CD4-positive, alpha-beta T cell treated with Interleukin-4 for 4 hours (primary cell): ENCODE results near the gene NOBOX.
"Not testable (repeated sequence)": the region's sequence is repeated elsewhere in the genome, so short reads cannot be mapped to it uniquely, and the experiment has no call there.

ENCODE experiments used
- DNase-seq: peaks from one replicate; pipeline ENCODE4 v3.0.0-alpha.2; 2020

The NOBOX gene

DNA sequence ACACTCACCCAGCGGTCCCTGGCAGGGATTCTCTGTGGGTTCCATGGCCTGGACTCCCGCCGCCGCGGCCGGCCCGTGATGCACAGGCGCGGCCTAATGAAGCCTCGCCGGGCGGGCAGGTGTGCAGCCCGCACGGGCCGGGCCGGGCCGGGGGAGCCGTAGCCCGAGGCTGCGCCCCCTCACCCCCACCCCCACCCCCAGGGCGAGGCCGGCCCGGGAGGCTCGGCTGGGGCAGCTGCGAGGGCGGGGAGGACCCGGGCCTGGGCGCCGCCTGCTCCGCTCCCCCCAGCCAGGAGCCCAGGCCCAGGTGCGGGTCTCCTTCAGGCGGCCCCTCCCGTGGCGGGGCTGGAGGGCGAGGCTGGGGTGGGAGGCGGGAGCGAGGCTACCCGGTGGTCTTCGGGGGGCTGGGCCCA, at the start of gene NOBOX:
TSS of gene NOBOX (minus strand) at position 45 of the 413 bp plus-strand sequence.
- no peak for DNase-seq

DNA sequence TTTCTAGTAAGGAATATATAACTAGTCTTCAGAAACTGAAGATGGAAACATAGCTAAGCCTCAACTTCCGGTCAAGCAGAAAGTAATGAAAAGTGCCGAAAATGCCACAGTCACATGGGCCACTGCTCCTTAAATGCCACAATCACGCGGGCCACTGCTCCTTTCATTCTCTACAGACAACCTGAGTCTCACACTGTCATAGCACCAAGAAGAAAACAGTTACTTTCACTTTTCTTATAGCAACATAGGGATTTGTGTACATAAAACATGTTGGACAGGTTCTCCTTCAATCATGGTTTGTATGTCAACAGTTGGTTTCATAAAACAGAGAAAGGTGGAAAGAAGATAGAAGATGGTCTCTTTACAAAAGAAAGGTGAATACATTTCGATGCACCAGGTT, 48.6 kb upstream of the NOBOX start:
- no peak for DNase-seq

- DNase-seq, result no peak
Measured at GRCh38 chr7:144445590-144445989, 42.1 kb upstream of the NOBOX start.

GRCh38 chr7:144439717-144440205, 36.3 kb upstream of the NOBOX start:
- DNase-seq, result no peak

DNA sequence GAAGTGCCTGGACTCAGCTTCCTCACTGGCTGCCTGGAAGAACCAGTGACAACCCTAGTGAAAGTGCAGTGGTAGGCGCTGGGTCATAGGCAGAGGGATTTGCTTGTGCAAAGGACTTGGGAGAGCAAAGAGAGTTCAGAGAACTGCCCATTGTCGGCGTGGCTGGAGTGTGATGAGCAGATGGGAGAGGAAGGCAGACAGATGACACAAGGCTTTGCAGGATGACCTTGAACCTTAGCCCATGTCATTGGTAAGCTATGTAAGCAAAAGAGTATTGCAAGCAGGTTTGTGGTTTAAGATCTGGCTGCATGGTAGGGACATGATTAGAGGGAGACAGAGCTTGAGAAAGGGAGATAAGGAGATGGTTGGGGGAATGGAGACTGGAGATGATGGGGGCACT, 35.3 kb upstream of the NOBOX start:
- DNase-seq, result no peak

DNA sequence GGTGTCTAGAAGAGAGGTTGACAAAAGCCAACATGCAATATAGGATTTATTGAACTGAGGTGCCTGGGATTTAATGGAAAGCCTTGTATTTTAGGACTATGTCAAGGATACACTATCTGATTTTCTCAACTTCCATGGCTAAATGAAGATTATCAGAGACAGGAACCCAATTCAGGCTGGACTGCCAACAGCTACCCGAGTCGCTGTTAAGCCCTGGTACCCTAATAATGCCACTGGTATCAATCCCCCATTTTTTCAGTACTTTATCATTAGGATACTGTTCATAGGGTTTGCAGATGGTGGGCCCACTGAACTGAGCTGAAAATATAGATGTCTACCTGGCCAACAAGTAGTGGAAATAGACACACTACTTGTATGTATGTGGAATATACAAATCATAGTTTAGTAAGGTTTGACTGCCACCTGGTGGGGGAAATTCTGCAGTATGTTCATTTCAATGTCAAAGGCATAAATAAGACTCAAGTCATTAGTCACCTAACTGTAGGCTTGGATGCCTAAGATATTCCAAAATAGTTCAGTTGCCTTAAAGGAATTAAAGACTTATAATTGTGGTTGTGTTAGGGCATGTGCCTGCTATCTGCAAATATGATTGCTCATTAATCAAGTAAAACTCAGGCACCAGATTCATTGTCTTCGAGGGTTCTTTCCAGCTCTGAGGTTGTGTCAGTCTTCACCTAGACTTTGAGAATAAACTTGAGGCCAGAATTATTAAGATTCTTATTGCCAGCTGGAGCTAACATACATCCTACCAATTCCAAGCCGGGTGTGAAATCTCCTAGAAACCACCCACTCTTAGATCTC, 34.1 kb upstream of the NOBOX start:
- peak; percentile 41 for DNase-seq

GRCh38 chr7:144436500-144436899, 33.0 kb upstream of the NOBOX start:
- DNase-seq, result no peak

GRCh38 chr7:144428431-144428830, 24.9 kb upstream of the NOBOX start:
- no peak for DNase-seq

GRCh38 chr7:144427539-144427938, 24.0 kb upstream of the NOBOX start:
- DNase-seq, result not testable (repeated sequence)

DNA sequence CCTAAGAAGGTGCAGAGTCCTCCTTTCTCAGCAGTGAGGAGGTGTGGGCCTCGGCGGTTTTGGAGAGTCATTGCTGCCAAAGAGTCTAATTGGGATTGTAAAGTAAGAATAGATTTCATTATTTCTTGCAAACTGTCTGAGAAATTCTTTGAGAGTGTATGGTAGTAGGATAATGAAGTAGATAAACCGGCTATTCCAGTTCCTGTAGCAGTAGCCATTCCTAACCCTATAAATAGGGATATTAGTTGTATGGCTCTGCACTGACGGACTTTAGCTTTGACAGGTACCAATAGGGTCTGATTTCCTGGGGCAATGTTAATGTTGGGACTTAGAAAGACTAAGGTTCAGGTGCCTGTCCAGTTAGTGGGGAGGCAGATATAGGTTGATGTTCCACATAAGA, 15.4 kb upstream of the NOBOX start:
- not testable (repeated sequence) for DNase-seq

DNA sequence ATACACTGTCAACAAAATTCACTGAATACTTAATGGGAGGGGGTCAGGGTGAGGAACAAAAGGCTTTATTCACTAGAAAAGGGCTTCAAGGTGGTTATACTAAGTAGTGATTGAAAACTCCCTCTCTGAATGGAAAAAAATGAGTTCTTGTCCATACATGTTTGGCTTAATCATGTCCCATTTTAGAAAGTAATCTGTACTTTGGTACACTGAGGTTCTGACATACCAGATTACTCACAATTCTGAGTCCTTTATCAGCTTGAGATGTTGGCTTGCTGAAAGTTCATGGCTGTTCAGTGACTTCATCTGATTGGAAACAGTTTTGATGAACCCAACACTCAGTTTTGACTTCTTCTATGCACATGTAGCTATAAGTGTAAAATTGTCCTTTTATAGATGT, 12.8 kb upstream of the NOBOX start:
- no peak for DNase-seq

GRCh38 chr7:144415858-144416257, 12.4 kb upstream of the NOBOX start:
- DNase-seq, result no peak

GRCh38 chr7:144414815-144415214, 11.3 kb upstream of the NOBOX start:
- no peak for DNase-seq

DNA sequence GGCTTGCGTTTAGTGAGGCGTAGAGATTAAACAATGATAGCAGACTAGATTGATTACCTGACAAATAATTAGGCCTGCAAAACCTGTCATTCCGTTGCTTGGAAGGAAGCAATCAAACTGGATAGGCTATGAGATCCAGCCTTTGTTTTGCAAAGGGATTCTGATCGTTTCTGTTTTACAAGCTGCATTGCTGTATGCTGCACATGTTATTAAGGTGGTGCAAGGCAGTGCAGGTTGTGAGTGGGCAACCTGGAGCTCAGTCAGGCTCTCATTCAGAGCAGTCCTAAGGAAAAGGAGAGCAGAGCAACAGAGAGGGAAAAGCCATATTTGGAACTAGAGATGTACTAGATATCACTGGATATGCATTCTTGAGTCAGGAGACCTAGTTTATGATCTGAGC, 6.9 kb upstream of the NOBOX start:
- DNase-seq, result no peak

DNA sequence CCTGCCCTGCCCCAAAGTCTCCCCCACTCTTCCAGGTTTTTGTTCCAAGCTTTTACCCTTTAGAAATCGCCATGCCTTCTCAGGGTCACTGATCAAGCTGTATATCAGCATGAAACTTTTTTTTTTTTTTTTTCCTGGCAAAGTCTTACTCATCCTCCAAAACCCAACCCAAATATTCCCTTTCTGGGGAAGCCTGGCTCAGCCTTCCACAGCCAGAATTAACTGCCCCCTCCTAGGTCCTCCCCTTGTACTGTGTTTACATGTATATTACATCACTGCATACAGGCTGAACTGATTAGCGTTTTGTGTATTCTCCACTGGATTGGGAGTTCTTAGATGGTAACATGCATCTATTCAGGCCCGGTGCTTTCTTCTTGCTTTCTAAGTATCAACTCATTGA, 4.6 kb upstream of the NOBOX start:
- DNase-seq, result no peak

DNA sequence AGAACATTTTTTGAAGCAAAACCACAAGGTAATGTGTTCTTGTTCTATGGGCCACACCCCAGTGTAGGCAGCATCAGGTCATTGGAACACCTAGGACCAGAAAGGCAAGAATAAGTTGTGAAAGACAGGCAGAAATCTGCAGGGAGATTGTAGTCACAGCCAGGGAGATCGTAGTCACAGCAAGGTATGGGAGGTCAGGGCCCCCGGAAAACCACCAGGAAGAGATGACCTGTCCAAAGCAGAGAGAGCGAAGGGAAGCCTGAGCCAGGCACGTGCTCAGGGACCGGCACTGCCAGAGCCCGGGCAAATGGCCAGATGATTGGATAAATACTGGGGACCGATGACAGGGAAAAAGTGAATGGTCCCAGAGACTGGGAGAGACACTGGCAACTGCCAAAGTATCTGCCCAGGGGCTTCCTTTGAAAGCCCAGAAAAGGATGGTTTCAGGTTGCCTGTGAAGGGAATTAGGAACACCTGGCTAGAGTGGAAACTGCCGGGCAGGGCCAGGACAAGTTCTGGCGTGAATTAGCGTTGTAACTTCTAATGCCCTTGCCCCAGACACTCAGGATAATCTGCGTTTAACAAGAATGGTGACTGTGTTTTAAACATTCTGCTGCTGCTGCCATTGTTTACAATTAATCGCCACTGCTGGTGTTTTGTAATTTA, 3.9 kb upstream of the NOBOX start:
- no peak for DNase-seq

DNA sequence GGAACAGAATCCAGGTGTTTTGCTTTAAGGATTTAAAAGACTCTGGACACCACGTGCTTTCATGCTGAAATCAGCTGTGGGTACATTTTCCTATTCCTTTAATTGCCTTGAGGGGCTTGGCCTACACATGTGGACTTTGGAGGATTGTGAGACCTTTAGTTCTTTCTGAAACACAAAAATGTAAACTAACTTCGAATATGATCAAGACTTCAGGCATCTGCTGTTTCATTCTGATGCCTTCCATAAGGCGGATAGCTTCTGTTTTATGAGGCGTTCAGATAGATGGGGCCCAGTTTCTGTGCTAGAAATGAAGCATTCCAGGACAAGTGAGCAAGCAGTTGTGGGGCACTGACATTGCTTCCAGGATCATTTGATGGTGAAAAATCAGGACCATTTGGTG, 1.5 kb upstream of the NOBOX start:
- DNase-seq, result no peak

- no peak for DNase-seq
Measured at GRCh38 chr7:144403102-144403501, 391 bp downstream of the NOBOX start.

- DNase-seq, result no peak
Measured at GRCh38 chr7:144401490-144401889, 2.0 kb downstream of the NOBOX start.

- DNase-seq, result no peak
Measured at GRCh38 chr7:144399946-144400345, 3.5 kb downstream of the NOBOX start.

- no peak for DNase-seq
Measured at GRCh38 chr7:144398911-144399310, 4.6 kb downstream of the NOBOX start.

- no peak for DNase-seq
Measured at GRCh38 chr7:144398291-144398690, 5.2 kb downstream of the NOBOX start.

DNA sequence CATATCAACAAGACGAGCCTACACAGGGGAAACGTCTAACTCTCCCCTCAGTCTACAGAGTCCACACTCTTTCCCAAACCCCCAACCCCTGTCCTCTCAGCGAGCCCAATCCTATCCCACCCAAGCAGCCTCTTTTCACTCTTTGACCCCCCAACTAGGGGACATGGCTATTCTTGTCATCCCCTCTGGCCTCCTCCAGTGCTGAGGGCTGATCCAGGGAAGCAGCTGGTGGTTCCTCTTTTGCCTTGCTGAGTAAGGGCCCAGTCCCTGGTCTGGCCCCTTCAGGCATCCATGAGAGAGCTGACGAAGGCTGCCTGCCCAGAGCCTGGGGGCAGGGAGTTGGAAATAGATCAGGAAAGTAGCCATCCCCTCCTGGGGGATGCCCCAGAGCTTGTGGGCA, 6.4 kb downstream of the NOBOX start:
- no peak for DNase-seq

- peak; percentile 67 for DNase-seq
Measured at GRCh38 chr7:144391823-144392255, 11.7 kb downstream of the NOBOX start.
